Measurements from ENCODE around the gene FNDC10.

GRCh38 chr1:1565340-1565739 is 34.6 kb downstream of the FNDC10 start:
- TF ChIP-seq CTCF (IDR thresholded peaks at IDR 0.05), result no peak
- no peak for TF ChIP-seq POLR2A (IDR thresholded peaks at IDR 0.05)
